Activated naive CD4-positive, alpha-beta T cell treated with Interleukin-2 at 50 U/mL for 16 hours (primary cell): ENCODE results near the gene CD226.
"Not testable (repeated sequence)": the region's sequence is repeated elsewhere in the genome, so short reads cannot be mapped to it uniquely, and the experiment has no call there.

ENCODE experiments used
- DNase-seq: peaks from one replicate; pipeline ENCODE4 v3.0.0-alpha.2; 2020

The CD226 gene

DNA sequence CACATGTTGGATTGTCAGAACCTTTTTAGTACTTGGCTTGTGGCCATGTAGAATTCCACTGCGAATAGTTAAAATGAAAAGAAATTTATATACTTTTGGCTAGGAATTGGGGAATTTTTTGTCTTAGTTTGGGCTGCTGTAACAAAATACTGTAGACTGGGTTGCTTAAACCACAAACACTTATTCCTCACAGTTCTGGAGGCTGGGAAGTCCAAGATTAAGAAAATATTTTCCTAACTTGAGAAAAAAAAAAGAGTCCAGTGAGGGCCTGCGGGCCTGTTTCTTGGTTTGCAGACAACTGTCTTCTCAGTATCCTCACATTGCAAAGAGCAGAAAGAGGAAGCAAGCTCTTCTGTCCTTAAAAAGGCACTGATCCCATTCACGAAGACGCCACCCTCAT is 81.9 kb downstream of the CD226 start:
- no peak for DNase-seq

DNA sequence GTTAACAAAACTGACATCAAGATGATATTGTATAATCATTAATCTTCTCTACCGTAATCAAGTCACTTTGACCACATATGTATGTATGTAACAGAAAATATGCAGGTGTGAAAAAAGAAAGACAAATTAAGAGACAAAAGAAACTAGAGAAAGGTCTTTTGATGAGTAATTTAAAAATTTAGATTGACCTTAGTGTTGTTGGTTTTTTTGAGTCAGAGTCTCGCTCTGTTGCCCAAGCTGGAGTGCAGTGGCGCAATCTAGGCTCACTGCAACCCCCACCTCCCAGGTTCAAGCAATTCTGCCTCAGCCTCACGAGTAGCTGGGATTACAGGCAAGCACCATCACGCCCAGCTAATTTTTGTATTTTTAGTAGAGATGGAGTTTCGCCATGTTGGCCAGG is 82.9 kb downstream of the CD226 start:
- not testable (repeated sequence) for DNase-seq

DNA sequence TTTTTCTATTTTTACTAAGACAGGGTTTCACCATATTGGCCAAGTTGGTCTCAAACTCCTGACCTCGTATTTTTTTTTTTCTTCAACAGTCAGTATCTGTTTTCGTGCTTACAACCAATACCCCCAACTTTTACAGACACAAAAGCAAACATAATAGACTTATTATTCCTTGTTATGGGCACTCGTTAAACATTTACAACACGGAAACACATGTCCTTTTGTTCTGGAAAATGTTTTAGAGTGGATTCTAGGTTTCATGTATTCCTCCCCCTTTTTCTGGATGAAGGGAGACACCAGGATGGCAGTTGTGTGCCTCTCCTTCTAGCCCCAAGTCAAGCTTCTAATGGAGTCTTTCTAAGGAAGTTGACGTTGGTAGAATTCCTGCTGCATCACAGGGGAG is 88.8 kb downstream of the CD226 start:
- no peak for DNase-seq

DNA sequence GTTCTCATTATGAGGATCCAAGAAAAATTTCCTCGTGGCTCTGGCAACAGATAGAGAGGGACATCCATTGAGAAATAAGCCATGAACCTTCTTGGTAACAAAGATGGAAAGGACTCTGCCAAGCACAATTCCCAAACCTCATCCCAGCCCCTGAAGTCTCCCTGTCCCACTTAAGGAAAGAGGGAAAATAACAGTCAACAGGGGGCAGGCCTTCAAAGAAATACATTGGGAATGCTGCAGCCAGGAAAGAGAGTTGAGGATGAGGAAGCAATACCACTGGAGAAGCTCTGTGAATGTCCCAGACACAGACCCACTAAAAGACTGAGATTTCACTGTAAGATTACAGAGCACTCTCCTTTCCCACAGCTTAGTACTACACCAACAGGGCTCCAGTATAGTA is 93.2 kb downstream of the CD226 start:
- no peak for DNase-seq

DNA sequence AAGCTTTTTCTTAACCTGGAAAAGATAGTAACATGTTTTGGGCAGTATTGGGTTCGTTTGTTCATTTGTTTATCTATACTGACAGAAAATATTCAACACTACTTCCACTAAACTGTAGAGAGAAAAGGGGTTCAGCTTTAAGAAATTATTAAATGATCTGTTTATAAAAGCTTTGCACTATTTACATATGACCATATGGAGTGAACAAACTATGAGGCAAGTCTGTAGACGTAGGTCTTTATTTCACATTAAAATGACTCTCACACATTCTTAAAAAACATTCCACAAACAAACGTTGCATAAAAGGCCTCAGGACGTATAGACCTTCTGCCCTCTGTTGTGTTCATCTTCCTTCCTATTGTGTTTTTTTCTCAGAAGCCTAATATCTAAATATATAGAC is 94.6 kb downstream of the CD226 start:
- no peak for DNase-seq

DNA sequence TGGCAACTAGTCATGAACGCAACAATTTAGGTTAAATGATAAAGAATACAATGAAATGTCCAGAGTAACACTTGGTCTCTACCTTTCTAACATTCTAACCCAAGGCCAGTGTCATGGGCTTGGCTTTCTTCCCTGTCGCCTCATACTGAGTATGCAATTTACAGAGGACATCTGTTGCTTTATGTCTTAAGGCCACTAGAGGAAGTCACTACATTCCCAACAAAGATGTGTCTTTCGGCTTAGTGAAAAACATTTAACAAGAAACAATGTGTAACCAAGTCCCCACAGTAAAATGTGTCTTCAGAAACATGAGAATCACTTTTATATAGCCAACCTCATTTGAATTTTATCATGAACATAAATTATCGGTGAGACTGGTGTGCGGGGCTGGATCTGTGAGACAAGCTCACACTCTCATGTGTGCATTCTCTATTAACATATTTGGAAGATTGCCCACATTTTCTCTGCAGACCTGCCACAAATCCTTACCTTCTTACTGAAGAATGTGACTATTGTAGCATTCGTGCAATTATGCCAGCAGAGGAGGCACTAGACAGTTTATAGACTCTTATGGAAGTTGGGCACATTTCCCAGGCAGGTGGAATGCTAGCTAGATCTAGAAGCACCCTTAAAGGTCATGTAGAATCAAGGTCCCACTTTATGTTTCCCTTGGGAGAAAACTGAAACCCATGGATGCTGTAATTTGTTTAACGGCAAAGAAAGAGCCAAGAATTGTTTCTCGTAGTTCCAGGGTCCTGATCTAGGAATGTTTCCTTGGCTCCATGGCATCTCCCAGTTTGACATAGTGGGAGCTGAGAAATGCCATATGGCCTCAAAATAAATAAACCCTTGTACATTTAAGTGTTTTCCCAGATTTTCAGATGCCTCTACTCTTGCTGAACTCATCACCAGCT is 101.8 kb downstream of the CD226 start:
- no peak for DNase-seq

DNA sequence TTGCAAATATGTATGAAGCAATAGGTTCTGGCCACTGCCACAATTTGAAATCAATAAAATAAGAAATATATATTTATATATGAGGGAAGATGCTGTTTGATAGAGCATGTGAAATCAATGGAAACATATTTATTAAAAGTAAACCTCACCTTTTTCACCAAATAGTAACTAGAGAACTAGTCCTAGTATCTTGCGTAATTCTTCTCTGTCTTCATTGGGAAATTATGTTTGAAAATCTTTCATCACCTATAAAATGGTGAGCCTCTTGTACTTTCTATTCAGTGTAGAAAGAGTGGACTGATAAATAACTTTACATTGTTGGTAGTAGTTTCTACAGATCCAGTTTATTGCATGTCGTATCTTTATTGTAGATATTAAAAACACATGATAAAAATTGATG is 103.0 kb downstream of the CD226 start:
- no peak for DNase-seq

DNA sequence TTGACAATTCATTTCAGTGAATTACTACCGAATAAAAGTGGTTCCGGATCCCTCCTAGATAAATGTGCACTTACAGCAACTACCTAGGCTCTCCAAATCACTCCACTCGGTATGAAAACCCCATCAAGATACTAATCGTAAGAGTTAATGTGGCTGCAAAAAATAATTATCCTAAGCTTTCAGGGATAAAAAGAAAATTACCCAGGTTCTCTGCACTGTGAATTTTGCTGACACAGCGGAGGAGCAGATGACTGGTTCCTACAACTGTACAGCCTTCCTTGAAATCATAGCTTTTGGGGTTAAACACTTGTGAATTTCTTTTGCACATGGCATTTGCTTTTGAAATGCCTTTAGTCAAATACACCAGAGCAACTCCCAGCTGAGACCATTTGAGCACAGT is 104.7 kb downstream of the CD226 start:
- no peak for DNase-seq

DNA sequence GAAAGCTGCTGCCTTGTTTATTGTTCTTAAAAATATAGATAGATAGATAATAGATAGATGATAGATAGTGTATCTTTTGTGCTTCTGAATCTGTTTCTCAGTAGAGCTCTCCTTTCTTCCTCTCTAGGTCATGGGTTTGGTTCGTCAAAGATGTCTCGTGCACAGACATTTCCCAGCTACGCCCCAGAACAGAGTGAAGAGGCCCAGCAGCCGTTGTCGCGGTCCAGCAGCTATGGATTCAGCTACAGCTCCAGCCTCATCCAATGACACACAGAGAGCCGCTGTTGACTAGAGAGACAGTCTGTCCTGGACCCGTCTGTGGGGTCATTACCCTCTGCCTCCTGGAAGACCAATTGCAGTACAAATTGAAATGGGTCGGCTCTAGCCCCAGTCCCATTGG is 106.6 kb downstream of the CD226 start:
- DNase-seq = no peak

DNA sequence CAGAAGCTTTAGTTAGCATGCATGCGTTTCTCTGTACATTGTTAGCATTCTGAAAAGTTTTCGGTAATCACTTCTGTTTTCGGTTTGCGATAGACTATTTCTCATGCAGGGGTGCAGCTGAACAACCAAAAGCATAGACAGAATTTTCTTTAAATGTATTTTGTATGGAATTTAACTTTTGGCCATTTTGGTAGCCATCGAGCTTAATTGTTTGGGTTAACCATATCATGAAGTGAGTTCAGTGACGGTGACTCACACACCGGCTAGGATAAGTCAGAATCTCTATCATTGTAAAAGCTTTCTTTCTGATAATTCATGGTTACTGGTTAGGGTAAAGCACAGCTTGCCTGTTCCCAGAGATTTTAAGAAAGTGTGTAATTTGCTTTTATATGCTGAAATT is 107.2 kb downstream of the CD226 start:
- DNase-seq = no peak

DNA sequence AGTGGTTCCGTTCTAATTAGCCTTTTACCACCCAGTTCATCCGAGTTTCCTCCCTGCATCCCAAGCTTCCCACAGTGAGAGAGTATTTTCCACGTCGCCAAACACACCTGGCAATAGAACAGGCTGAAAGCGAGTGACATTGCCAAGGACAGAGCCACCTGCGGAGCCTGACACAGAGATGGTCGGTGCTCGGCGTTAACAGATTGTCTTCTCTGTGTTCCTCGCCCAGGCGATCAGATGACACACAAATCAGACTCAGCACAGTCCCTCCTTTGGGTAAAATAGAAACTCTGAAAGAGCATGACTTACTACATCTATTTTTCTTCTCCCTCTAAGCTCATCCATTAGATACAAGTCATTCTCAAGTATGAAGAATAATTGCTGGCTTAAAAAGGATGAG is 107.7 kb downstream of the CD226 start:
- no peak for DNase-seq

DNA sequence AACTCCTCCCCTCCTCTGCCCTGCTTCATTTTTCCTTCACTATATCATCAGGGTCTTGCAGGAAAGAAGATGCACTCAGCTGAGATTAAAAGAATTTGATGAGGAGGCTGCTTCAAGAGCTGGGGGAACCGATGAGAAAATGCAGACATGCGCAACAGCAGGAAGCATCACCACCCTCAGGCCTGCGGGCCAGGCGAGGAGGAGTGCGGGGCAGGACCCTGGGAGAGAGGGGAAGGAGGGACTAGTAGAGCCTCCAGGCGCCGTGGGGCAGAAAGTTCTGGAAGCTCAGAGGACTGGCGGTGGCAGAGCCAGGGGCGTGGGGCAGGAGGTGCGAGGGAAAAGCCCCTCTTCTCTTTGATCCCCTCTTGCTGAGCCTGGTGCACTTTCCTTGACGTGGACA is 108.2 kb downstream of the CD226 start:
- no peak for DNase-seq

DNA sequence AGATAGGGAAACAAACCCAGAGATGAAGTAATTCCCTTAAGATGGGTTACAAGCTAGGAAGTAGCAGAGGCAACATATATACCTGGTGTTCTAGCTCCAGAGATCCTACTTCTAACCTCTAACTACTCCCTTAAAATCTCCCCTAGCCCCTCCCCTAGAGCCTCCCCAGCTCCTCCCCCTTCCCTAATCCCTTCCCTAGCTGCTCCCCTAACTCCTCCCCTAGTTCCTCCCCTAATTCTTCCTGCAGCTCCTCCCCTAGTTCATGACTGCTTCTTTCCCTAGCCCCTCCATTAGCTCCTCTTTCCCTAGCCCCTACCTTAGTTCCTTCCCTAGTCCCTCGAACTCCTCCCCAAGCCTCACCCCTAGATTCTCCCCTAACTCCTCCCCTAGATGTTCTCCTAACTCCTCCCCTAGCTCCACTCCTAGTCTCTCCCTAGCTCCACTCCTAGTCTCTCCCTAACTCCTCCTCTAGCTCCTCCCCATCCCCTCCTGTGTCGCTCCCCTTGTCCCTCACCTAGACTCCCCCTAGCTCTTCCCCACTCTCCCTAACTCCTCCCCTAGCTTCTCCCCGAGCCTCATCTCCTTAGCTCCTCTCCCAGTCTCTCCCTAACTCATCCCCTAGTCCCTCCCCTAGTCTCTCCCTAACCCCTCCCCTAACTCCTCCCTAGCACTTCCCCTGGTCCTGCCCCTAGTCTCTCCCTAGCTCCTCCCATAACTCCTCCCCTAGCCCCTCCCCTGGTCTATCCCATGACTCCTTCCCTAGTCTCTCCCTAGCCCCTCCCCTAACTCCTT is 108.9 kb downstream of the CD226 start:
- no peak for DNase-seq

DNA sequence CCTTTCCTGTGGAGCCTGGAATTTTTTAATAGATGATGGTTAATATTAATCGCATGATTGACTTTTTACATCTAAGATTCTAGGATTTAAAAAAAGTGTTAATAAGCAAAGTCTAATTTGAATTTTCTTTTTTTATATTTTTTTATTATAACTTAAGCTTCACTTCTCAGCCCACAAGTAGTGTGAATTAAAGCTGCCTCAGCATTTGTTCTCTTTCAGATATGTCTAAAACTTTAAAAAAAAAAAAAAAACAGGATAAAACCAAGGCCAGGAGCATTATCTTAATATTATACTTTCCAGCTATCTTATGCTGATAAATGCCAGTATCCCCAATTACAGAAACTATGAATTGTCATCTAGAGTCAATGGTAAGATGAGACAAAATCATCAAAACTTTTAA is 109.7 kb downstream of the CD226 start:
- DNase-seq = no peak

DNA sequence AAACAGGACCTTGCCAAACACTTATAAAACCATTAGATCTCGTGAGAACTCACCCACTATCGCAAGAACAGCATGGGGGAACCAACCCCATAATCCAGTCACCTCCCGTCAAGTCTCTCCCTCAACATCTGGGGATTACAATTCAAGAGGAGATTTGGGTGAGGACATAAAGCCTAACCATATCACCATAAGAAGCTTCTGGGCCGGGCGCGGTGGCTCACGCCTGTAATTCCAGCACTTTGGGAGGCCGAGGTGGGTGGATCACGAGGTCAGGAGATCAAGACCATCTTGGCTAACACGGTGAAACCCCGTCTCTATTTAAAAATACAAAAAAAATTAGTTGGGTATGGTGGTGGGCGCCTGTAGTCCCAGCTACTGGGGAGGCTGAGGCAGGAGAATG is 112.7 kb downstream of the CD226 start:
- DNase-seq = not testable (repeated sequence)

DNA sequence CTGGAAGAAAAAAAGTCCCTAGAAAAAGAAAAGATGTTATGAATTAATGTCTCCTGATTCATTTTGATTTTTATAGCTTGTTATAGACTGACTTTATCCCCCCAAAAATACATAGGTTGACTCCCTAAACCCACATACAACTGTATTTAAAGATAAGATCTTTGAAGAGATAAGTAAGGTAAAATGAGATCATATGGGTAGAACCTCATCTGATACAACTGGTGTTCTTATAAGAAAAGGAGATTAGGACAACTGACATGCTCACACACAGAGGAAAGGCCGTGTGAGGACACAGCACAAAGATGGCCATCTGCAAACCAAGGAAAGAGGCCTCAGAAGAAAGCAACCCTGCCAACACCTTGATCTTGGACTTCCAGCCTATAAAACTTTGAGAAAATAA is 117.5 kb downstream of the CD226 start:
- DNase-seq = no peak

DNA sequence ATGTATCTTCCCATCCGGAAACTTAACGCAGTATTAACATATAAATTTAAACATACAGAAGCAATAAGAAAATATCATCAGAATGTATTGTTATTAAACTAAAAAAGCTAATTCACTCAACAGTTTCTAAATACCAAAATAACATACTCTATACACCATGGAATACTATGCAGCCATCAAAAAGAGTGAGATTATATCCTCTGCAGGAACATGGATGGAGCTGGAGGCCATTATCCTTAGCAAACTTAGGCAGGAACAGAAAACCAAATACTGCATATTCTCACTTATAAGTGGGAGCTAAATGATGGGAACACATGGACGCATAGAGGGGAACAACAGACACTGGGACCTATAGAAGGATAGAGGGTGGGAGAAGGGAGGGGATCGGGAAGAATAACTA is 127.1 kb downstream of the CD226 start:
- DNase-seq = no peak

DNA sequence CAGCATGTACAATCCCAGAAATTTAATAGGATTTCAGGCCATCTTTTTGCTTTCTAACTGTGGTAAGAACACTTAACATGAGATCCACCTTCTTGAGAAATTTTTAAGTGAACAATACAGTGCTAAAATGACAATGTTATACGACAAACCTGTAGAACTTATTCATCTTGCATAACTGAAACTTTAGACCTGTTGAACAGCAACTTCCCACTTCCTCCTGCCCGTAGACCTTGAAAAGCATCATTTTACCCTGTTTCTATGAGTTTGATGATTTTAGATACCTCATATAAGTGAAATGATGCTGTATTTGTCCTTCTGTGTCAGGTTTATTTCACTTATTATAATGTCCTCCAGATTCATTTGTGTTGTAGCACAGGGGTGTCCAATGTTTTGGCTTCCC is 128.2 kb downstream of the CD226 start:
- no peak for DNase-seq

DNA sequence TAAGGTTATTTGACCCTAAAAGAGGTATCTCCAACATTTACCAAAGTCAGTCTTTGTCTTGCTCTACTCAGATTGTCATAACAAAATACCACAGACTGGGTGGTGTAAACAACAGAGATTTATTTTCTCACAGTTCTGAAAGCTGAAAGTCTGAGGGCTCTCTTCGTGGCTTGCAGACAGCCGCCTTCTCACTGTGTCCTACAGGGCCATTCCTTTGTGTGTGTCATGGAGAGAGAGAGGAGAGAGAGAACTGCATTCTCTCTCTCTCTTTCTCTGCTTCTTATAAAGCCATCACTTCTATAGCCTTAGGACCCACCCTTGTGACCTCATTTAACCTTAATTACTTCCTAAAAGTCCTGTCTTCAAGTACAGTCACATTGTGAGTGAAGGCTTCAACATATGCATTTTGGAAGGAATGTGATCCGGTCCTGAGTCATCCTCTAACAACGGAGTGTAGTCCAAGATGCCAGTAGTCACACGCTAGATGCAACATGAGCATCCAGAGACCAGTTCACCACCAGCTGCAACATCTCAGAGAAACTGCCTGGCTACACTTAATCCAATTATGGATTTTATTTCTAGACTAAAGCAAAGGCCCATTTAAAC is 130.2 kb downstream of the CD226 start:
- DNase-seq = no peak

DNA sequence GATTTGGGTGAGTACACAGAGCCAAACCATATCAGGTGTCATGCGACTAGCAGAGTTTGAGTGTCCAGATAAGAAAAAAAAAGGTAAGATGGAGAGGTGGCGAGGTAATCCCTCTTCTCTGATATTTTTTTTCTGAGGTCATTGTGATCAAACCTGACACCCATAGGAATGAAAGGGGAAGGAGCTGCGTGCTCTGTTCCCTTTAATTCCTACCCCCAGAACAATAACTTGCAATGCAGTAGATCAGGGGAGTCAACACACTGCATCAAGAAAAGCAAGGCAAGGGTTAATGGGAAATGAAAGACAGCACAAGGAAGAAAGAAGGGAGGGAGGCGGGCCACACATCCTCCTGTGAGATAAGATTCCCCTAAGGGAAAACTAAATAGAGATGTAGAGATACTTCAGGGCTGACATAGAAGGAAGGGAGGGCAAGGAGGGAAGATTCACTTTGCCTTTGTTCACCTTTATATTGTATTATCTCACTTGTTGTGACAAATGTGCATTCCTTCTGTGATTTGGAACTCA is 132.8 kb downstream of the CD226 start:
- DNase-seq = no peak

DNA sequence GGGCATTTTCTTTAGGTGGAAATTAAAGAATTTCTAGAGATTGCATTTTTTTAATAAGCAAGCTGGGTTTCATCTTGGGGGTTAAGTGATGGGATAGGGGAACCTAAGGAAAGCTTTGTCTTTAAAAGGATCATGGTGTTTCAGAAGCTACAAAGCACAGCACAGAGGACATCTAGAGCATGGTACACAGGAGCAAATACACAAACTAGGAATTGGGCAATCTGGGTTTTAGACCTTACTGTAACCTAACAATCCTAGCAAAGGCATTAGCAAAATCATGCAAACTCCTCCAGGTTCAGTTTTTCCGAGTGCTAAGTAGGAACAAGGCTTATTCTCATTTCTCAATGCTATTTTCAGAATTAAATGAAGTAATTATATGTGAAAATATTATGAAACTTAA is 134.1 kb downstream of the CD226 start:
- DNase-seq = no peak

DNA sequence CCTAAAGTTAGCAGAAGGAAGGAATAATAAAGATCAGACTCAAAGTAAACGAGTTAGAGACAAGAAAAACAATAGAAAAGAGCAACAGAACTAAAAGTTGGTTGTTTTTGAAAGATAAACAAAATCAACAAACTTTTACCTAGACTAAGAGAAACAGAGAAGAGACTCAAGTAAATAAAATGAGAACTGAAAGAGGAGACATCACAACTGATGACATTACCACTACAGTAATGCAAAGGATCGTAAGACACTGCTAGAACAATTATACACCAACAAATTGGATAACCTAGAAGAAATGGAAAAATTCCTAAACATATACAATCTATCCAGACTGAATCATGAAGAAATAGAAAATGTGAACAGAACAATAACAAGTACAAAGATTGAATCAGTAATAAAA is 139.3 kb downstream of the CD226 start:
- DNase-seq = no peak

DNA sequence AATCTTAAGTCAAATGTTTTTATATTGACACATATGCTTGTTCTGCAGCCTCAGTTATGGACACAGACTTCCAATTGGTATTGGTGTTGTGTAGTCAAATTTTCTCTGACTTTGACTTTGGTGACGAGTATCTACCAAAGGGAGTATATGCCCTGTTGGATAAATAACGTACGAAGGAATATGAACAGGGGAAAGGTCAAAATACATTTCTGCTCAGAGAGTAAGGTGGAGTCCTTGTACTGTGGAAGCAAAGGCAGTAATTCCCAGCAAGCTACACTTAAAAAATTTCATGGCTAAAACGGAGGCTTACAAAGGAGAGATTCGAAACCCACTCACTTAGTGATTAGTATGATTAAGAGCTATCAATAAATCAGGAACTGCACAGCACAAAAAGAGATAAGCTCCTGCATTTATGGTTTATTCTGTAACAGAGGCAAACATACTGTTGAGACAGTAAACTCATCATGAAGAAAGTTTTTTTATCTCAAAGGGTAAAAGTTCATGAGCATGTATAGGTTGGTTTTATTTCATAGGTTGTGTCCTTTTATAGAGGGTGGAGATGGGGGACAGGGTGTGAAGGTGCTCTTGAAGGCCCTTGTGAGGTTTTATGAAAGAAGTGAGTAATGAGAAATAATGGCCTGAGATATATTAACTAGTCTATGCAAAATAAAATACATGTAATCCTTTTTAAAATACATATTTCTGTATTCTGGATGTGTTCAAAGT is 142.7 kb downstream of the CD226 start:
- DNase-seq = no peak
